GM13976 (cell line): Measurements from ENCODE around the gene COL6A1.
"Not testable (repeated sequence)": the region's sequence is repeated elsewhere in the genome, so short reads cannot be mapped to it uniquely, and the experiment has no call there.

Source experiments
- DNase-seq: peaks from one replicate; pipeline ENCODE4 v3.0.0; 2012; ENCODE audit warnings: low spot score
- in situ Hi-C: fragments of 300-500 bp; cut with MboI; formaldehyde crosslinking; loops from one replicate; pipeline ENCODE4 v1.12.0; 2022; ENCODE audit warnings: low sequenced_read_pairs, mixed read lengths, inconsistent platforms; ENCODE audit not compliant: unreplicated experiment
- TF ChIP-seq, protein P1 (sequence below): IDR thresholded peaks from 2 replicates; pipeline ENCODE4 v1.5.1; 2012; ENCODE audit warnings: borderline replicate concordance, mild to moderate bottlenecking; ENCODE audit not compliant: insufficient read depth; ENCODE audit errors: extremely low read depth, missing control alignments, control extremely low read depth

COL6A1 gene

DNA sequence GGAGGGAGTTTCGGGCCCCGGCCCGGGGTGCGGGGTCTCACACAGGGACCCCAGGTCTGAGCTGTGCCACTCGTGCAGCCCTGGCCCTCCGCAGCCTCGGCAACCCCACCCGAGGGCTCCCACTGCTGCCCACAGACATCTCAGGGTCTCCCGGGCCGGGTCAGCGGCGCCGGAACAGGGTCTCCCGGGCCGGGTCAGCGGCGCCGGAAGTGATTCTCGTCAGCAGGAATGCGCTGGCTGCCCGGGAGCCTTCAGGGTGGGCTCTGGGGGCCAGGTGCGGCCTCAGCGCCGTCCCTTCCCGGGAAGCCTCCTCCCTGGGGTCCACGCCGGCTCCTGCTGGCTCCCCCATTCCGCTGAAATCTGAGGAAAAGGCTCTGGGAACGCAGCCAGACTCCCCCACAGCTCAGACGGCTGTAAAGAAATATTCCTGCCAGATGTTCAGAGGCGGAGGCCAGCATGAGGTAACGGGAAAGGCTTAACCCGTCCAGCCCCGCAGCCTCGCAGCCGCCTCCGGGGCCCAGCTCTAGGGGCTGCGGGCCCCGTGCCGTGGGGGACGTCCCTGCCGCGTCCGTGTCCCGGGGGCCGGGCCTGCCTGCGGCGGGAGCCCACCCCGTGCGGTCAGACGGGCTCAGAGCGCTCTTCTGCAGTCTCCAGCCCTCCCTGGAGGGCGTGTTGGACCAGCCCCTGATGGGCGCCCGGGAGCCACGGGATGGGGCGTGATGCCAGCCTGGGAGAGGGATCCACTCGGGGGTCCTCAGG, 8.7 kb upstream of the COL6A1 start:
- TF ChIP-seq, protein P1, sequence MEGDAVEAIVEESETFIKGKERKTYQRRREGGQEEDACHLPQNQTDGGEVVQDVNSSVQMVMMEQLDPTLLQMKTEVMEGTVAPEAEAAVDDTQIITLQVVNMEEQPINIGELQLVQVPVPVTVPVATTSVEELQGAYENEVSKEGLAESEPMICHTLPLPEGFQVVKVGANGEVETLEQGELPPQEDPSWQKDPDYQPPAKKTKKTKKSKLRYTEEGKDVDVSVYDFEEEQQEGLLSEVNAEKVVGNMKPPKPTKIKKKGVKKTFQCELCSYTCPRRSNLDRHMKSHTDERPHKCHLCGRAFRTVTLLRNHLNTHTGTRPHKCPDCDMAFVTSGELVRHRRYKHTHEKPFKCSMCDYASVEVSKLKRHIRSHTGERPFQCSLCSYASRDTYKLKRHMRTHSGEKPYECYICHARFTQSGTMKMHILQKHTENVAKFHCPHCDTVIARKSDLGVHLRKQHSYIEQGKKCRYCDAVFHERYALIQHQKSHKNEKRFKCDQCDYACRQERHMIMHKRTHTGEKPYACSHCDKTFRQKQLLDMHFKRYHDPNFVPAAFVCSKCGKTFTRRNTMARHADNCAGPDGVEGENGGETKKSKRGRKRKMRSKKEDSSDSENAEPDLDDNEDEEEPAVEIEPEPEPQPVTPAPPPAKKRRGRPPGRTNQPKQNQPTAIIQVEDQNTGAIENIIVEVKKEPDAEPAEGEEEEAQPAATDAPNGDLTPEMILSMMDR: no peak

GRCh38 chr21:45973475-45974072, 8.0 kb upstream of the COL6A1 start:
- TF ChIP-seq, protein P1: peak; percentile 65
- in situ Hi-C loops: no loop called here
- peak; percentile 92 for DNase-seq

More for the DNA sequence above, 8.7 kb upstream of the COL6A1 start:
- in situ Hi-C loops: no loop called here
- DNase-seq: peak; percentile 41

DNA sequence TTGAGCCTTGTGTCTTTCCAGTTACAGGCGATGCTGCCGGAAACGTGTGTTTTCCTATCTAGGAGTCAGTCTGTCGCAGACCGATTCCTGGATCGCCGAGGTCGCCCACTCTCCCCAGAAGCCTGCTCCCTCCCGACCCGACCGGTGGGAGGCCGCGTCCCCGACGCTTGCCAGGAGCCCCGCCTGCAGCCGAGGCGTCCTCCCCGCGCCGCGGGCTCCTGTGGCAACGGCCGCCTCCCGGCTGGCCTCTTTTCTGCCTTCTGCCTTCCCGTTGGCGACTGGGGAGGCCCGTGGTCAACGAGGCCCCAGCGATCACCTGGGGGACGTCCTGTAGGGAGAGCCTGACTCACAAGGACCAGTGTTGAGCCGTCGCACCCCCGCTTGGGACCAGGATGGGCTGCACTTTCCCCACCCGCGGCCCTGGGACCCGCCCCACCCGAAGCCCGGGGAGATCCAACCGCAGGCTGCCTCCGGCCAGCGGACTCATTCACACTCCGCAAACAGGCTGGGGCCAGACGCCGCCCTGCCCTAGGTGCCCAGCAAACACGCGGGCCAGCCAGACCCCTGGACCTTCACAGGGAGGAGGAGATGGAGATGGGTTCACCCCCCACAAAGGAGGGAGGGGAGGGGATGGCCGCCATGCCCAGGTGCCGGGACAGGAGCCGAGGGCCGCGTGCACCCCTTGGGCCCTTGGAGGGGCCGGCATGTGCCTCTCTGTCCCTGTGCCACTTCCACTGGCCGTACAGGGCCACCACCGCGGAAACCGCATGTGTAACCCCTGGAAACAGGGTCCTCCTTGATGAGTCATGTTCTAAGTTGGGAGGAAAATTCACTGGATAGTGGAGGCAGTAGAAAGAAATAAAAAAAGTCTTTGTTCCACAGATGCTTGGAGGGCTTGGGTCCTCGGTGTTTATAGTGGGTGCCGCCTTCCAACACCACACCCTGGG, 7.2 kb upstream of the COL6A1 start:
- in situ Hi-C loops: no loop called here
- TF ChIP-seq, protein P1: no peak
- DNase-seq: peak; percentile 69

GRCh38 chr21:45975020-45975666, 6.4 kb upstream of the COL6A1 start:
- TF ChIP-seq, protein P1: no peak
- in situ Hi-C loops: no loop called here
- DNase-seq: no peak

GRCh38 chr21:45975667-45976409, 5.7 kb upstream of the COL6A1 start:
- DNase-seq, in situ Hi-C loops: not testable (repeated sequence)

DNA sequence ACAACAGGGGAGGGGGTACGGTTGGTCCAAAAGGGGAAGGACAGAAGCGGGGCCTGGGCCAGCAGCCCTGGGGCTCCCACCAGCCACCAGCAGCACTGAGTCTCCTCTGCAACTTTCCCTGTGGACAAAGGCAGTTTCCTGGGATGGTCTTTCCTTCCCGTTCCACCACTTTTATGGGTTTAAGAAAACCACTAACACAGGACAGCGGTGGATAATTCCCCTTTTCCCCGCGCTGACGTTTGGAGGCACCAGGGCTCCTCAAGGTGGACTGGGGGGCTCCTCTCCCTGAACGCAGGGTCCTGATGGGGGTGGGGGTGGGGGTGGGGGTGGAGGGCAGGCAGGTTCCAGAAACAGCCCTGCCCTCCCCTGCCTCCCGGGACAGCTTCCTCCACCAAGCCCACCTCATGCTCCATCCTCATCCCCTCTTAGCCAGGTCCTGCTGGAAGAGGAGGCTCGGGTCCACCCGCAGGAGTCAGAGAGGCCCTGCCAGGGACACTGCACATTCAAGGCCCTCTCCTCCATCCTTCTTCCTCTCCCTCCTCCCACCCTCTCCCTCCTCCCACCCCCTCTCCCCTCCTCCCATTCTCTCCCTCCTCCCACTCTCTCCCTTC, 4.8 kb upstream of the COL6A1 start:
- TF ChIP-seq, protein P1: no peak
- no peak for DNase-seq
- in situ Hi-C loops: no loop called here
